K562 (cell line): ENCODE results near the gene CNDP2. TPM values are rescaled to one million over a fixed set of nuclear protein-coding genes. Genes with fewer than 3 reads are reported as not detected.
A peak's percentile ranks its signal among the peaks of the same experiment; 100 is the strongest.
"Not testable (repeated sequence)": the region's sequence is repeated elsewhere in the genome, so short reads cannot be mapped to it uniquely, and the experiment has no call there.

Source experiments
- ATAC-seq: fragments of 200-7000 bp; cut with Tn5 transposase; 3 replicates; pipeline ENCODE4 v1.9.1; 2020; ENCODE audit warnings: moderate library complexity
- BruUV-seq: library from RNA; stranded (reverse); fragments of 400-500 nt; replicated peaks from 2 replicates; lab custom pipeline; 2021; lab: Mats Ljungman, UMichigan
- CTCF ChIA-PET: fragments of 300-600 bp; formaldehyde crosslinking; extraction: SDS; loops from one replicate; lab custom pipeline; 2021; ENCODE audit warnings: low intra/inter-chr PET ratio; lab: Yijun Ruan, JAX
- POLR2A ChIA-PET: fragments of 300-600, 350-650 bp; sonication (Branson Sonifier 250); formaldehyde crosslinking; extraction: SDS; loops from one replicate; lab custom pipeline; 2021; ENCODE audit warnings: antibody characterized with exemption, inconsistent platforms; lab: Yijun Ruan, JAX
- DNase-seq, 4 experiments: peaks; one replicate each; pipeline versions ENCODE4 v3.0.0 to v3.0.0-alpha.2; 2011 to 2018; ENCODE audit warnings: low spot score in 3 of 4, mixed read lengths in 3 of 4; ENCODE audit errors: extremely low read depth in 1 of 4
- FAIRE-seq: peaks from 2 replicates; lab custom pipeline; 2011; peaks lifted over from hg19 to GRCh38; lab: Jason Lieb, UNC
- H2AFZ ChIP-seq: 2 replicates; pipeline ENCODE4 v1.6.0; 2011; ENCODE audit warnings: low read depth, low read length, control low read depth, inconsistent platforms
- H3K27ac ChIP-seq: fragments of 200-600 bp; 3 replicates; pipeline ENCODE4 v1.8.0; 2011; ENCODE audit warnings: low read depth, mild to moderate bottlenecking, control low read depth, inconsistent platforms, low read length, moderate library complexity, mixed read lengths; ENCODE audit errors: extremely low read depth
- H3K27me3 ChIP-seq, 2 experiments: fragments of 300-600 bp in 1 of 2; 2 replicates in 1 of 2; 3 replicates in 1 of 2; pipeline versions ENCODE4 v1.6.0 to v1.8.0; 2011; ENCODE audit warnings: inconsistent platforms in 2 of 2, low read length in 2 of 2, mild to moderate bottlenecking in 1 of 2, mixed read lengths in 1 of 2, moderate library complexity in 1 of 2; ENCODE audit not compliant: control insufficient read depth in 2 of 2, insufficient read depth in 2 of 2
- H3K36me3 ChIP-seq: fragments of 300-600 bp; 3 replicates; pipeline ENCODE4 v1.8.0; 2011; ENCODE audit warnings: mild to moderate bottlenecking, low read length, inconsistent platforms; ENCODE audit not compliant: control insufficient read depth, insufficient read depth
- H3K4me1 ChIP-seq, 2 experiments: fragments of 200-600 bp in 1 of 2; replicated peaks in 1 of 2; 2 replicates in 1 of 2; 3 replicates in 1 of 2; pipeline versions ENCODE4 v1.5.1 to v1.8.0; 2011; ENCODE audit warnings: inconsistent platforms in 2 of 2, low read length in 2 of 2, mild to moderate bottlenecking in 1 of 2, mixed read lengths in 1 of 2, moderate library complexity in 1 of 2; ENCODE audit not compliant: control insufficient read depth in 2 of 2, insufficient read depth in 2 of 2
- H3K4me2 ChIP-seq: 2 replicates; pipeline ENCODE4 v1.6.1; 2011; ENCODE audit warnings: low read length, control low read depth, inconsistent platforms, mixed read lengths; ENCODE audit not compliant: insufficient read depth
- H3K4me3 ChIP-seq: fragments of 200-600 bp; sonication (generic), shearing (Covaris generic); 2 replicates; pipeline ENCODE4 v1.5.1; 2016; ENCODE audit warnings: control low read depth, inconsistent platforms
- H3K79me2 ChIP-seq: fragments of 200-600 bp; 3 replicates; pipeline ENCODE4 v1.8.0; 2011; ENCODE audit warnings: low read length, inconsistent platforms; ENCODE audit not compliant: control insufficient read depth, insufficient read depth
- H3K9ac ChIP-seq, 2 experiments: 2 replicates each; pipeline versions ENCODE4 v1.6.0 to v1.6.1; 2011; ENCODE audit warnings: low read depth in 2 of 2, low read length in 2 of 2, control low read depth in 1 of 2, inconsistent platforms in 1 of 2, mild to moderate bottlenecking in 1 of 2, mixed read lengths in 1 of 2; ENCODE audit not compliant: insufficient read depth in 1 of 2
- H3K9me1 ChIP-seq: one replicate; pipeline ENCODE4 v1.6.0; 2011; ENCODE audit warnings: inconsistent platforms, mild to moderate bottlenecking, low read length, moderate library complexity; ENCODE audit not compliant: control insufficient read depth, insufficient read depth
- H3K9me3 ChIP-seq: replicated peaks from 2 replicates; pipeline ENCODE4 v1.5.1; 2011; ENCODE audit warnings: low read depth, low read length, inconsistent platforms; ENCODE audit not compliant: control insufficient read depth, insufficient read depth
- H4K20me1 ChIP-seq: replicated peaks from 2 replicates; pipeline ENCODE4 v1.6.1; 2011; ENCODE audit warnings: low read length, inconsistent platforms, mixed read lengths; ENCODE audit not compliant: control insufficient read depth, insufficient read depth
- ZBTB1 ChIP-seq: sonication (generic); formaldehyde crosslinking; IDR thresholded peaks from 2 replicates; pipeline ENCODE4 v1.8.1; 2023; ENCODE audit warnings: missing genetic modification reagents, low read depth, mild to moderate bottlenecking, borderline replicate concordance
- ZFP36 ChIP-seq: fragments of 150-350 bp; IDR thresholded peaks from 2 replicates; pipeline ENCODE4 v1.6.1; 2018; ENCODE audit warnings: low read length, low read depth; ENCODE audit not compliant: partially characterized antibody
- WGBS: fragments of 100-300 bp; shearing (Covaris generic); methylation state at CpG from one replicate; pipeline ENCODE4 v1.1.6; 2016; ENCODE audit warnings: low coverage, mixed read lengths; ENCODE audit not compliant: insufficient coverage; ENCODE audit errors: missing lambda C conversion rate; 5-methylcytosine and 5-hydroxymethylcytosine counted together
- in situ Hi-C: fragments of 300-500 bp; cut with MboI; formaldehyde crosslinking; loops from 4 replicates; pipeline ENCODE4 v1.15.0; 2018; ENCODE audit warnings: inconsistent platforms, mixed read lengths
- intact Hi-C: fragments of 100-400 bp; cut with micrococcal nuclease; formaldehyde crosslinking; loops from 2 replicates; pipeline ENCODE4 v1.14.2; 2022
- polyA plus RNA-seq, 8 experiments: library from polyadenylated mRNA; depleted of rRNA in 4 of 8; stranded (reverse) in 5 of 8; unstranded in 3 of 8; fragments of >200 nt; fragmentation: Nextera tagmentation in 2 of 8; fragmentation: Illumina TruSeq in 1 of 8; extraction: Ambion mirVana in 2 of 8; extraction: Trizol in 1 of 8; gene quantifications; 2 replicates each; pipeline versions ENCODE4 v1.2.1 to v1.2.3, GENCODE V29; 2011 to 2014; ENCODE audit warnings: inconsistent platforms in 1 of 8, missing spikeins in 1 of 8
- total RNA-seq, 7 experiments: library from RNA; depleted of rRNA in 6 of 7; stranded (reverse); fragments of >200 nt in 6 of 7; fragmentation: Illumina TruSeq in 2 of 7; extraction: Trizol in 2 of 7; gene quantifications; 2 replicates each; pipeline versions ENCODE4 v1.2.1 to v1.2.3, GENCODE V29; 2011 to 2021; ENCODE audit warnings: low replicate concordance in 1 of 7
- TF ChIP-seq, protein P1 (sequence below), 3 experiments: IDR thresholded peaks in 2 of 3; conservative IDR thresholded peaks in 1 of 3; 2 replicates each; pipeline ENCODE4 v1.5.1; 2011 to 2012; ENCODE audit warnings: low read length in 3 of 3, mild to moderate bottlenecking in 3 of 3, control low read depth in 2 of 3, improper control_type of control experiment in 1 of 3, inconsistent platforms in 1 of 3, low read depth in 1 of 3, mixed read lengths in 1 of 3, moderate library complexity in 1 of 3; ENCODE audit not compliant: insufficient read depth in 2 of 3

The CNDP2 gene
- total and polyA plus RNA-seq, 9 of the 15 experiments (the other 6 are each of a cell fraction or from before 2014, with no cell fraction given) = 34.1 to 128 (median 53.8) TPM

DNA sequence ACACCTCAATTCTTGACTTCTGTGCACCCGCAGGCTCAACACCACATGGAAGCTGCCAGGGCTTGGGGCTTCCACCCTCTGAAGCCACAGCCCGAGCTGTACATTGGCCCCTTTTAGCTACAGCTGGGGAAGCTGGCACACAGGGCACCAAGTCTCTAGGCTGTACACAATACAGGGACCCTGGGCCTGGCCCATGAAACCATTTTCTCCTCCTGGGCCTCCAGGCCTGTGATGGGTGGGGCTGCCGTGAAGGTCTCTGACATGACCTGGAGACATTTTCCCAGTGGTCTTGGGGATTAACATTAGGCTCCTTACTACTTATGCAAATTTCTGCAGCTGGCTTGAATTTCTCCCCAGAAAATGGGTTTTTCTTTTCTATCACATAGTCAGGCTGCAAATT lies 69.8 kb downstream of the CNDP2 start:
- H3K4me1 ChIP-seq, in situ Hi-C loops, H3K9me1 ChIP-seq, H3K9ac ChIP-seq, BruUV-seq, FAIRE-seq, ATAC-seq, DNase-seq, intact Hi-C loops, H3K27ac ChIP-seq, H3K79me2 ChIP-seq: not testable (repeated sequence)
- TF ChIP-seq ZFP36 = peak; percentile 57
- TF ChIP-seq, all 486 proteins: peak for 1; not testable (repeated sequence) for 485
- H3K4me3 ChIP-seq, POLR2A ChIA-PET, H2AFZ ChIP-seq, H3K4me2 ChIP-seq, H3K36me3 ChIP-seq, H3K27me3 ChIP-seq, H4K20me1 ChIP-seq, CTCF ChIA-PET, H3K9me3 ChIP-seq: not testable (repeated sequence)
- WGBS = 0% methylated on average over 2 of the region's 3 CpGs

DNA sequence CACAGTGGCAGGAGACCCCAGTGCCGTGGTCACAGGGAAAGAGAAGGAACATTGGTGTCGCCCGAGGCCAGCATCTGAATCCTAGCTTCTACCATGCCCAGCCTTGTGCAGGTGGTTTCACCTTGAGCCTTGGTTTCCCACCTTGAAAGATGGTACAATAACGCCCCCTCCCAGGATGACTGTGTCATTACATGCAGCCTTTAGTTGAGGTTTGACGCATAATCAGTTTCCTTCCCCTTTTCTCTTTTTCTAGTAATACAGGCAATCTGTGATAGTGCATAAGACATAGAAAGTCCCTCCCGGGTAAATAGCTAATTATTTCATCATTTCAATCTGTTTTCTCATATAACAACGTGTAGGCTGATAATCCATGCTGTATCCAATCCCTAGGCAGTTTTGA lies 71.7 kb downstream of the CNDP2 start:
- in situ Hi-C loops = no loop called here

More for the DNA sequence above, 71.7 kb downstream of the CNDP2 start:
- intact Hi-C loops = no loop called here
- Histone ChIP-seq H3K9me3 (no peaks in the 10 kb centered on the region), H3K27me3 (peaks cover 0 to 9% of the 10 kb centered on the region in 2 experiments; a peak in 1 of 5 replicates), H3K4me2 (no peak overlapping the region), H3K79me2 (no peaks in the 10 kb centered on the region), H3K9ac (no peak overlapping the region), H3K27ac (no peak overlapping the region), H3K9me1 (no peaks in the 10 kb centered on the region), H4K20me1 (no peaks in the 10 kb centered on the region), H3K36me3 (no peaks in the 10 kb centered on the region), H3K4me1 (no peaks in the 10 kb centered on the region; a peak in 1 of 5 replicates), H2AFZ (no peak overlapping the region), H3K4me3 (no peak overlapping the region)
- FAIRE-seq (no peak), ATAC-seq (no peak), DNase-seq (no peak)
- ChIA-PET CTCF (no interaction called here), POLR2A (no interaction called here)
- TF ChIP-seq, protein P1, sequence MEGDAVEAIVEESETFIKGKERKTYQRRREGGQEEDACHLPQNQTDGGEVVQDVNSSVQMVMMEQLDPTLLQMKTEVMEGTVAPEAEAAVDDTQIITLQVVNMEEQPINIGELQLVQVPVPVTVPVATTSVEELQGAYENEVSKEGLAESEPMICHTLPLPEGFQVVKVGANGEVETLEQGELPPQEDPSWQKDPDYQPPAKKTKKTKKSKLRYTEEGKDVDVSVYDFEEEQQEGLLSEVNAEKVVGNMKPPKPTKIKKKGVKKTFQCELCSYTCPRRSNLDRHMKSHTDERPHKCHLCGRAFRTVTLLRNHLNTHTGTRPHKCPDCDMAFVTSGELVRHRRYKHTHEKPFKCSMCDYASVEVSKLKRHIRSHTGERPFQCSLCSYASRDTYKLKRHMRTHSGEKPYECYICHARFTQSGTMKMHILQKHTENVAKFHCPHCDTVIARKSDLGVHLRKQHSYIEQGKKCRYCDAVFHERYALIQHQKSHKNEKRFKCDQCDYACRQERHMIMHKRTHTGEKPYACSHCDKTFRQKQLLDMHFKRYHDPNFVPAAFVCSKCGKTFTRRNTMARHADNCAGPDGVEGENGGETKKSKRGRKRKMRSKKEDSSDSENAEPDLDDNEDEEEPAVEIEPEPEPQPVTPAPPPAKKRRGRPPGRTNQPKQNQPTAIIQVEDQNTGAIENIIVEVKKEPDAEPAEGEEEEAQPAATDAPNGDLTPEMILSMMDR (IDR thresholded peaks at IDR 0.05 in 2 of 3, conservative IDR thresholded peaks at IDR 0.05 in 1 of 3; ENCODE audit: insufficient read depth in 2 of 3, low read depth in 1 of 3, low read length in 3 of 3) = peak in 2 of 3 experiments; percentile 3 to 34; a peak in 1 of 6 replicates
- no peak for TF ChIP-seq ZBTB1
- BruUV-seq = no TSS peak
- WGBS = 0% methylated on average over 7 of the region's 7 CpGs
